ENCODE measurements around the gene WNT6.

The WNT6 gene

GRCh38 chr2:218856167-218856895 is 3.3 kb upstream of the WNT6 start:
- in situ Hi-C loops (cut with HindIII; ENCODE audit: low sequenced_read_pairs), result no loop called here

GRCh38 chr2:218856896-218857243 is 2.7 kb upstream of the WNT6 start:
- in situ Hi-C loops (cut with HindIII; ENCODE audit: low sequenced_read_pairs), result no loop called here

GRCh38 chr2:218857371-218858137 is 2.1 kb upstream of the WNT6 start:
- in situ Hi-C loops (cut with HindIII; ENCODE audit: low sequenced_read_pairs), result no loop called here

GRCh38 chr2:218858138-218858445 is 1.5 kb upstream of the WNT6 start:
- in situ Hi-C loops (cut with HindIII; ENCODE audit: low sequenced_read_pairs), result no loop called here

GRCh38 chr2:218858671-218859555 is 692 bp upstream of the WNT6 start:
- in situ Hi-C loops (cut with HindIII; ENCODE audit: low sequenced_read_pairs), result no loop called here

- in situ Hi-C loops (cut with HindIII; ENCODE audit: low sequenced_read_pairs), result no loop called here
These were observed 605 bp downstream of the WNT6 start for GRCh38 chr2:218859988-218860831.

GRCh38 chr2:218860950-218861381 is 1.4 kb downstream of the WNT6 start:
- in situ Hi-C loops (cut with HindIII; ENCODE audit: low sequenced_read_pairs), result no loop called here

GRCh38 chr2:218861645-218862318 is 2.2 kb downstream of the WNT6 start:
- in situ Hi-C loops (cut with HindIII; ENCODE audit: low sequenced_read_pairs), result no loop called here

GRCh38 chr2:218863021-218863520 is 3.5 kb downstream of the WNT6 start:
- in situ Hi-C loops (cut with HindIII; ENCODE audit: low sequenced_read_pairs), result no loop called here

GRCh38 chr2:218865396-218865795 is 5.8 kb downstream of the WNT6 start:
- in situ Hi-C loops (cut with HindIII; ENCODE audit: low sequenced_read_pairs), result no loop called here

GRCh38 chr2:218865999-218866398 is 6.4 kb downstream of the WNT6 start:
- in situ Hi-C loops (cut with HindIII; ENCODE audit: low sequenced_read_pairs), result no loop called here

- in situ Hi-C loops (cut with HindIII; ENCODE audit: low sequenced_read_pairs), result no loop called here
These were observed 8.3 kb downstream of the WNT6 start for GRCh38 chr2:218867900-218868299.

- in situ Hi-C loops (cut with HindIII; ENCODE audit: low sequenced_read_pairs), result no loop called here
These were observed 9.5 kb downstream of the WNT6 start for GRCh38 chr2:218869064-218869463.

GRCh38 chr2:218870984-218871344 is 11.4 kb downstream of the WNT6 start:
- in situ Hi-C loops (cut with HindIII; ENCODE audit: low sequenced_read_pairs), result loop anchor here (5.0 kb wide), 2 partner anchors 36 to 49 kb away; no protein-coding TSS in a partner anchor

- in situ Hi-C loops (cut with HindIII; ENCODE audit: low sequenced_read_pairs), result loop anchor here (5.0 kb wide), 2 partner anchors 36 to 49 kb away; no protein-coding TSS in a partner anchor
These were observed 12.0 kb downstream of the WNT6 start for GRCh38 chr2:218871345-218872302.

- in situ Hi-C loops (cut with HindIII; ENCODE audit: low sequenced_read_pairs), result loop anchor here (5.0 kb wide), 2 partner anchors 34 to 51 kb away; no protein-coding TSS in a partner anchor
These were observed 13.2 kb downstream of the WNT6 start for GRCh38 chr2:218872645-218873358.

GRCh38 chr2:218873359-218874194 is 14.0 kb downstream of the WNT6 start:
- in situ Hi-C loops (cut with HindIII; ENCODE audit: low sequenced_read_pairs), result loop anchor here (5.0 kb wide), 2 partner anchors 34 to 51 kb away; no protein-coding TSS in a partner anchor

Data from endothelial cell of hepatic sinusoid (primary cell).